HepG2 (cell line): ENCODE measurements around the gene IRF2BPL. TPM values are rescaled to one million over a fixed set of nuclear protein-coding genes. Genes with fewer than 3 reads are reported as not detected.

Source experiments
- CBX5 ChIP-seq: sonication (generic); formaldehyde crosslinking; IDR thresholded peaks from 2 replicates; pipeline ENCODE4 v1.4.0; 2020; ENCODE audit warnings: missing genetic modification reagents, borderline replicate concordance
- E2F2 ChIP-seq: sonication (generic); formaldehyde crosslinking; IDR thresholded peaks from 2 replicates; pipeline ENCODE4 v1.4.0; 2020; ENCODE audit warnings: missing genetic modification reagents, borderline replicate concordance
- KIAA2018 ChIP-seq: sonication (generic); formaldehyde crosslinking; IDR thresholded peaks from 2 replicates; pipeline ENCODE4 v1.5.0; 2020; ENCODE audit warnings: mild to moderate bottlenecking, missing genetic modification reagents, borderline replicate concordance
- PITX1 ChIP-seq: sonication (generic); formaldehyde crosslinking; IDR thresholded peaks from 2 replicates; pipeline ENCODE4 v1.5.1; 2020; ENCODE audit warnings: mild to moderate bottlenecking, missing genetic modification reagents
- SAP130 ChIP-seq: IDR thresholded peaks from 2 replicates; pipeline ENCODE4 v1.6.1; 2016; ENCODE audit warnings: low read depth
- SMYD3 ChIP-seq: sonication (generic); formaldehyde crosslinking; IDR thresholded peaks from 2 replicates; pipeline ENCODE4 v1.8.1; 2023; ENCODE audit warnings: mild to moderate bottlenecking, missing genetic modification reagents
- ZBTB7B ChIP-seq: sonication (generic); formaldehyde crosslinking; IDR thresholded peaks from 2 replicates; pipeline ENCODE4 v1.4.0; 2020; ENCODE audit warnings: missing genetic modification reagents
- ZNF660 ChIP-seq: sonication (generic); formaldehyde crosslinking; IDR thresholded peaks from 2 replicates; pipeline ENCODE4 v1.5.1; 2020; ENCODE audit warnings: mild to moderate bottlenecking, low read depth, missing genetic modification reagents, borderline replicate concordance
- polyA plus RNA-seq, 8 experiments: library from polyadenylated mRNA; depleted of rRNA in 3 of 8; stranded (reverse) in 7 of 8; unstranded in 1 of 8; fragments of >200 nt; fragmentation: Illumina TruSeq in 4 of 8; extraction: Trizol in 4 of 8; gene quantifications; 2 replicates each; pipeline versions ENCODE4 v1.2.1 to v1.2.3, GENCODE V29; 2011 to 2016; ENCODE audit warnings: low read depth in 4 of 8, missing spikeins in 1 of 8, mixed read lengths in 1 of 8; ENCODE audit not compliant: insufficient read depth in 1 of 8
- total RNA-seq, 5 experiments: library from RNA; depleted of rRNA; stranded (reverse); fragments of >200 nt; fragmentation: Illumina TruSeq; extraction: Trizol; gene quantifications; 2 replicates each; pipeline ENCODE4 v1.2.3, GENCODE V29; 2016; ENCODE audit warnings: low read depth in 1 of 5
- TF ChIP-seq, protein P1 (sequence below): sonication (generic); formaldehyde crosslinking; IDR thresholded peaks from 2 replicates; pipeline ENCODE4 v1.5.0; 2020; ENCODE audit warnings: missing genetic modification reagents
- TF ChIP-seq, protein P2 (sequence below): sonication (generic); formaldehyde crosslinking; conservative IDR thresholded peaks from 2 replicates; pipeline ENCODE4 v1.4.0; 2020; ENCODE audit warnings: mild to moderate bottlenecking, missing genetic modification reagents, moderate library complexity

The IRF2BPL gene
- total and polyA plus RNA-seq, 2 of the 13 experiments (the other 11 are each of a cell fraction or from before 2014, with no cell fraction given), result 6.6 to 8.4 TPM

GRCh38 chr14:76998910-76999309, 29.6 kb downstream of the IRF2BPL start (continued):
- TF ChIP-seq KIAA2018 (CRISPR knock-in tag), result no peak
- TF ChIP-seq ZNF660 (CRISPR knock-in tag), result no peak
- no peak for TF ChIP-seq CBX5 (CRISPR knock-in tag)
- TF ChIP-seq, protein P1, sequence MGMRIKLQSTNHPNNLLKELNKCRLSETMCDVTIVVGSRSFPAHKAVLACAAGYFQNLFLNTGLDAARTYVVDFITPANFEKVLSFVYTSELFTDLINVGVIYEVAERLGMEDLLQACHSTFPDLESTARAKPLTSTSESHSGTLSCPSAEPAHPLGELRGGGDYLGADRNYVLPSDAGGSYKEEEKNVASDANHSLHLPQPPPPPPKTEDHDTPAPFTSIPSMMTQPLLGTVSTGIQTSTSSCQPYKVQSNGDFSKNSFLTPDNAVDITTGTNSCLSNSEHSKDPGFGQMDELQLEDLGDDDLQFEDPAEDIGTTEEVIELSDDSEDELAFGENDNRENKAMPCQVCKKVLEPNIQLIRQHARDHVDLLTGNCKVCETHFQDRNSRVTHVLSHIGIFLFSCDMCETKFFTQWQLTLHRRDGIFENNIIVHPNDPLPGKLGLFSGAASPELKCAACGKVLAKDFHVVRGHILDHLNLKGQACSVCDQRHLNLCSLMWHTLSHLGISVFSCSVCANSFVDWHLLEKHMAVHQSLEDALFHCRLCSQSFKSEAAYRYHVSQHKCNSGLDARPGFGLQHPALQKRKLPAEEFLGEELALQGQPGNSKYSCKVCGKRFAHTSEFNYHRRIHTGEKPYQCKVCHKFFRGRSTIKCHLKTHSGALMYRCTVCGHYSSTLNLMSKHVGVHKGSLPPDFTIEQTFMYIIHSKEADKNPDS (CRISPR knock-in tag), result no peak
- TF ChIP-seq PITX1 (CRISPR knock-in tag), result peak; percentile 45; the same call in 1 of the 2 replicates
- TF ChIP-seq ZBTB7B (CRISPR knock-in tag), result peak; percentile 73
- TF ChIP-seq SAP130 (CRISPR knock-in tag), result peak; percentile 31; the same call in 1 of the 2 replicates
- TF ChIP-seq, protein P2, sequence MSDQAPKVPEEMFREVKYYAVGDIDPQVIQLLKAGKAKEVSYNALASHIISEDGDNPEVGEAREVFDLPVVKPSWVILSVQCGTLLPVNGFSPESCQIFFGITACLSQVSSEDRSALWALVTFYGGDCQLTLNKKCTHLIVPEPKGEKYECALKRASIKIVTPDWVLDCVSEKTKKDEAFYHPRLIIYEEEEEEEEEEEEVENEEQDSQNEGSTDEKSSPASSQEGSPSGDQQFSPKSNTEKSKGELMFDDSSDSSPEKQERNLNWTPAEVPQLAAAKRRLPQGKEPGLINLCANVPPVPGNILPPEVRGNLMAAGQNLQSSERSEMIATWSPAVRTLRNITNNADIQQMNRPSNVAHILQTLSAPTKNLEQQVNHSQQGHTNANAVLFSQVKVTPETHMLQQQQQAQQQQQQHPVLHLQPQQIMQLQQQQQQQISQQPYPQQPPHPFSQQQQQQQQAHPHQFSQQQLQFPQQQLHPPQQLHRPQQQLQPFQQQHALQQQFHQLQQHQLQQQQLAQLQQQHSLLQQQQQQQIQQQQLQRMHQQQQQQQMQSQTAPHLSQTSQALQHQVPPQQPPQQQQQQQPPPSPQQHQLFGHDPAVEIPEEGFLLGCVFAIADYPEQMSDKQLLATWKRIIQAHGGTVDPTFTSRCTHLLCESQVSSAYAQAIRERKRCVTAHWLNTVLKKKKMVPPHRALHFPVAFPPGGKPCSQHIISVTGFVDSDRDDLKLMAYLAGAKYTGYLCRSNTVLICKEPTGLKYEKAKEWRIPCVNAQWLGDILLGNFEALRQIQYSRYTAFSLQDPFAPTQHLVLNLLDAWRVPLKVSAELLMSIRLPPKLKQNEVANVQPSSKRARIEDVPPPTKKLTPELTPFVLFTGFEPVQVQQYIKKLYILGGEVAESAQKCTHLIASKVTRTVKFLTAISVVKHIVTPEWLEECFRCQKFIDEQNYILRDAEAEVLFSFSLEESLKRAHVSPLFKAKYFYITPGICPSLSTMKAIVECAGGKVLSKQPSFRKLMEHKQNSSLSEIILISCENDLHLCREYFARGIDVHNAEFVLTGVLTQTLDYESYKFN (CRISPR knock-in tag), result peak; percentile 42; the same call in 1 of the 2 replicates
- TF ChIP-seq E2F2 (CRISPR knock-in tag), result no peak
- TF ChIP-seq SMYD3 (CRISPR knock-in tag), result no peak
